GM19395 (cell line): ENCODE results near the gene NLGN4X.

Experiments
- ATAC-seq: cut with Tn5 transposase; IDR thresholded peaks from one replicate; pipeline ENCODE4 v1.9.1; 2021; ENCODE audit warnings: mild to moderate bottlenecking, moderate library complexity; ENCODE audit not compliant: unreplicated experiment

NLGN4X gene

DNA sequence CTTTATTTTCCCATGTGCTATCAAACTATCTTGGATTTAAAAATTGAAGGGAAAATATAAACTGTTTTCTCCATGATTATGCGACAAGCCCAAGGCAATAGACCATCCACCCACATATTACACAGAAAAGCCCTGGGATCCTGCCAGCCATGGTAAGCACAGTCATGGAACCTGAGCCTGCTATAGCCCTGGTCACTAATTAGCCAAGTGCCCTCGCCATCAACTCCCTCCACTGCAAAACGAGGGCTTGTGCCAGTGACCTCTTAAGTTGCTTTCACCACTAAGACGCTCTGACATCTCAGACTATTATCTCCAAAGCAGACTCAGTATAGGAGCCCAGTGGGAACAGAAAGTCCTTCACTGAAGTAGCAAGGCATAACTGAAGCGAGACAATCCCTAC is 69.2 kb downstream of the NLGN4X start:
- ATAC-seq, result no peak

DNA sequence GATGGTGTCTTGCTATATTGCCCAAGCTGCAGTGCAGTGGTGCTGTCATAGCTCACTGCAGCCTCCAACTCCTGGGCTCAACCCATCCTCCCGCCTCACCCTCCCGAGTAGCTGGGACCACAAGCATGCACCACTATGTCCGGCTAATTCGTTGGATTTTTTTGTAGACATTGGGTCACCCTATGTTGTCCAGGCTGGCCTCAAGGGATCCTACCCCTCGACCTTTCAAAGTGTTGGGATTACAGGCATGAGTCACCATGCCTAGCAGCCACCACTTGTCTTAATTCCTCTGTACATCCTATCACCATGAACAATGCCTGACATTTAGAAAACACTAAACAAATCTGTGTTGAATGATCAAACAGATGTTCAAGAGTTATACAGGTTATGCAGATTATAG is 76.7 kb downstream of the NLGN4X start:
- no peak for ATAC-seq

DNA sequence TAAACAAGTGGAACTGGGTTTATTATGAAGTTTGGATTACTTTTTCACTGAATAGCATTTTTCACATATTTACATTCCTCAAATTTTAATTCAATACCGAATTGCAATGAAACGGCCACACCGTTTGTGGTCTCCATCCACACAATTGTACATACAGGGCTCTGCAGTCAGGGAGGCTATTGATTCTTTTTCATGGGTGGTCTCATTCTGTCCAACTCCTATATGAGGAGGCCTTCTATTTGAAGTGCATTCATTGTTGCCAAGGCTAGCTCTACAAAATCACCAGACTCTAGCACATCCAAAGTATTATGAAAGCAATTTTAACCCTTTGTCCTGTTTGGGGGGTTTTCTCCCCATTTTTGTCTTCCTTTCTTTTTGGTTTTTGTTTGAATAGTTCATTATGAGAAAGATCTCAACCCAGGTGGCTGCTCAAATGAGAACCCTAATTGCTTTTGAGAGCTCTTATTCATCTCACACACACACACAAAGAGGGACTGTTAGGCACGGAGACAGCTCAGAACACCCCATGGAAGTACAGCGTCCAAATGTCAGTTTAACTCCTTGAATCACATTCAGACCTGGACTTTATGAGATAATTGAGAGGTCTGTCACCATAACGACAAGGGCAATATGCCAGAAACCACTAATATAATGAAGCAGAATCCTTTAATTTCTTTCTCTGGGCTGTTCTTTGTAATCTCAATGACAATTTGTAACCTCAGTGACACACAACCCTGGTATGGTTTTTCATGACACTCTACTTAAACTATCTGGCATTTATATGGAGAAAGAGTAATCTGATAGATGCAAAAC is 79.4 kb downstream of the NLGN4X start:
- ATAC-seq, result no peak

DNA sequence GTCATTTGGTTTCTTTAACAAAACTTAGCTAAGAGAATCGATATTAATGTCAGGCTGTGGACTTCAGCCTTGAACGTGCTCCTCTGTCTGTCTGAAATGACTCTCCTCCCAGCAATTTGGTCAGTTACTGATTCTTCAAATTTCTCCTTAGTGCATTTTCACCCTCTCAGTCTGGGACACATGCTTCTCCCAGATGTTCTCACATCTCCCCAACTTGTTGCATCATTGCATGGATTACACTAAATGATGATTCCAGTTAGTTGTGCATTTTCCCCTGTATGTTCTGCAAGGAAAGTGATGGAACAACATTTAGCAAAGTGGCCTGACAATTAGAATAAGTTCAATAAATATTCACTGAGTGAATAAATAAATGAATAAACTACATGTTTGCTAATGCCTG is 94.4 kb downstream of the NLGN4X start:
- no peak for ATAC-seq

GRCh38 chrX:6132970-6133369 is 95.7 kb downstream of the NLGN4X start:
- no peak for ATAC-seq

DNA sequence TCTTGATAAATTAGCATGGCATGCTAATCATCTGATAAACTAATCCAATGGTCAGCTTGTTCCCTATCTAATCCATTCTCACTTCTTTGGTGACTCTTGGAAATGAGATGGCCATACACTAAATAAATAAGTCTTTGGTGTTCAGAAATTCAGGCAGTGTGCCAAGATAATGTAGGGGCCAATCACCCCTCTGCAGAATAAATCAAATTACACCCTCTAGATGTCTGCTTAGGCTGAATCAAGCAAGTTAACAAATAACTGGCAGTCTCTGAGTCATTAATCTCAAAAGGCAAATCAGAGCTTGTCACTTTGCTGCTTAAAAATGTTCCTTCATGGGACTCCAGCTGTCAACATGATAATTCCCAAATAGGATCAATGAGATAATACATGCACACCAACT is 97.4 kb downstream of the NLGN4X start:
- ATAC-seq, result no peak

GRCh38 chrX:6129195-6129594 is 99.5 kb downstream of the NLGN4X start:
- no peak for ATAC-seq

DNA sequence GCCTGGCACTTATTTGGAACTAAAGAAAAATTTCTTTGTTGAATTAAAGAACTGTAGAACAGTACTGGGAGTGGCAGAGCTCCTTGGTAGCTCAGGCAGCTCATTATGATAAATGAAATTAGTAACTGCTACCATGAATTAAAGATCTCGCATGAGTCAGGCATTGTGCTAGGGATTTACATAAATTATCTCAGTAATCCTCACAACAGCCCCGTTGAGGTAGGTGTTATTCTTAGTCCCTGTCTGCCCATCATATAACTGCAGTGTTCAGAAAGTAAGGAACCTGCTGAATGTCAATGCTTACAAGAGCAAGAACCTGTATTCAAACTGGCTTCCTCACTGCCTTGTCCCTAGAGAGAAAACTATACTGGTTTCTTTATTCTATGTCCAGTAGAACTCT is 108.3 kb downstream of the NLGN4X start:
- ATAC-seq, result no peak

DNA sequence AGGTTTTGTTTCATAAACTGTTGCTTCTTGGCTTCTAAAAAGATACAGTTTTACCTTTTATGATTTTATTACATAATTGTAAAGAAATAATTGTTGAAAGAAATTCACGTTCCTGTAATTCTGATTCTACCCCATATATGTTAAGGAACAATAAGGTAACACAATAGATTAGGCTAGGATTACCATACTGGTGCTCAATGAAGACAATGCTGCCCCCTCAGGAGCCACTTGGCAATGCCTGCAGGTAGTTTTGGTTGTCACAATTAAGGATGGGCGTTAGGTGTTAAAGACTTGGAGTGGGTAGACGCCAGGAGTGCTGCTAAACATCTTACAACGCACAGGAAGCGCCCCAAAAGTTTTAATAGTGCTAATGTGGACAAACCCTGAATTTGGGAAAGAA is 133.2 kb downstream of the NLGN4X start:
- ATAC-seq, result peak; percentile 63

DNA sequence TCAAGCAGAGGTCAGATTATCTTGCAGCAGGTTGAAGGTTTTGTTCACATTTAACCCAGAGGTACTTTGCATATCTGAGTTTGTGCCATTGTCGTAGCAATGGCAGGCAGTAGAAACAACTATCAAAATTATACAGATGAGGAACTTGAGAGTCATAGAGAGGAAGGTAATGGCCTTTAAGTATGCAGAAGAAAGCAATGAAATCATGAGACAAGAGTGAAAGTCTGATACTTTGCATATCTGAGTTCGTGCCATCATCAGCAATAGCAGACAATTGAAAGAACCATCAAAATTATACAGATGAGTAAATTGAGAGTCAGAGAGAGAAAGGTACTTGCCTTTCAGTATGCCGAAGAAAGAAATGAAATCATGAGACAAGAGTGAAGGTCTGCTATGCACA is 154.1 kb downstream of the NLGN4X start:
- no peak for ATAC-seq

DNA sequence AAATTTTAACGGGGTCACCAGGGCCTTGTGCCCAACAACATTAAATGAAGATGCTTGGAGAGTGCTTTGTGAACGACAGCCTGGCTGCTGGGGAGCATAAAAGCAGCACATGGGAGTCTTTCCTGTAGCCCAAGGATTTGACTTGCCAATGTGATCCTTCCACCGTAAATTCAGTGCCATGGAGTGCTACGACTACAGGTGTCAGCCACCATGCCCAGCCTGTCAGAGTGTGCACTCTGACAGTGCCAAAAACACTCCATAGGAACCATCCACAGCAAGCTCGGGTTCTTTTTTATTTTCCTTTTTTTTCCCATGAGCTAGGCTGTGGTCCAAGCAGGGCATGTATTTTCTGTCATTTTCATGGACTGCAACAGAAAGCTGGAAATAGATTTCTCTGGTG is 156.9 kb downstream of the NLGN4X start:
- no peak for ATAC-seq

GRCh38 chrX:6067600-6067999 is 161.1 kb downstream of the NLGN4X start:
- no peak for ATAC-seq

GRCh38 chrX:6053141-6053540 is 175.5 kb downstream of the NLGN4X start:
- ATAC-seq, result no peak

GRCh38 chrX:6052111-6052745 is 176.4 kb downstream of the NLGN4X start:
- no peak for ATAC-seq

DNA sequence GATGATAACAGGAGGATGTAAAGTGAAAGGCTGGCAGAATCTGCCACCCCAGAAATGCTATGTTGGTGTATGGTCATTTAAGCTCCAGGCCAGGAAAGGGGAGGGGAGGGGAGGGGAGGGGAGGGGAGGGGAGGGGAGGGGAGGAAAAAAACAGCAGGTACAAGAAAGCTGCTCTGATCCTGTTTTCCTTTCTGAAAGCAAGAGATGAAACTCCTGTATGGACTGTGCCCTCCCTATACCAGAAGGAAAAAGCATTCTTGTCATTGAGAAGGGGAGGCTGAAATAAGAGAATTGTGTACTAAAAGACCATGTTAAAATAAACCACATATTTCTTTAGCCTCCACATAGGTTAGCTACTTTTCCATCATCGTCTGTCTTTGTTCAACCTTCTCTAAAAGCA is 179.5 kb downstream of the NLGN4X start:
- no peak for ATAC-seq

DNA sequence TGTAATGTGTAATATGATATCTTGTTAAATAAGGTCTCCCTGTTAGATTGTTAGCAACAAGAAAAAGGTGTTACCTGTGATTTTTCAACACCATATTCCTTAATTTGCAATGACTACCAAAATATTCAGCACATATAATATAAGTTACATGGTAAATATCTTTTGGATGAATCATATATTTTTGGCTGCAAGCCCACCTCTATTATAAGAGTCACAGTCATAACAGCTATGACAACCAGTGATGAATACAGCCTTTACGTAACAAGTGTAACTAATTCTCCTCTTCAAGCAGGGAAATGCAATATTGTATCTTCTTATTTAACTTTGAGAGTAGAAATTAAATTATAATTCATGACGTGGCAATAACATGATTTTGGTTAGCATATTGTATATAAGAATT is 187.0 kb downstream of the NLGN4X start:
- no peak for ATAC-seq

- ATAC-seq, result no peak
Measured at GRCh38 chrX:6029014-6029413, 199.7 kb downstream of the NLGN4X start.

- no peak for ATAC-seq
Measured at GRCh38 chrX:6026980-6027379, 201.7 kb downstream of the NLGN4X start.

- ATAC-seq, result no peak
Measured at GRCh38 chrX:6026429-6026828, 202.2 kb downstream of the NLGN4X start.

- ATAC-seq, result no peak
Measured at GRCh38 chrX:6024204-6024603, 204.5 kb downstream of the NLGN4X start.

DNA sequence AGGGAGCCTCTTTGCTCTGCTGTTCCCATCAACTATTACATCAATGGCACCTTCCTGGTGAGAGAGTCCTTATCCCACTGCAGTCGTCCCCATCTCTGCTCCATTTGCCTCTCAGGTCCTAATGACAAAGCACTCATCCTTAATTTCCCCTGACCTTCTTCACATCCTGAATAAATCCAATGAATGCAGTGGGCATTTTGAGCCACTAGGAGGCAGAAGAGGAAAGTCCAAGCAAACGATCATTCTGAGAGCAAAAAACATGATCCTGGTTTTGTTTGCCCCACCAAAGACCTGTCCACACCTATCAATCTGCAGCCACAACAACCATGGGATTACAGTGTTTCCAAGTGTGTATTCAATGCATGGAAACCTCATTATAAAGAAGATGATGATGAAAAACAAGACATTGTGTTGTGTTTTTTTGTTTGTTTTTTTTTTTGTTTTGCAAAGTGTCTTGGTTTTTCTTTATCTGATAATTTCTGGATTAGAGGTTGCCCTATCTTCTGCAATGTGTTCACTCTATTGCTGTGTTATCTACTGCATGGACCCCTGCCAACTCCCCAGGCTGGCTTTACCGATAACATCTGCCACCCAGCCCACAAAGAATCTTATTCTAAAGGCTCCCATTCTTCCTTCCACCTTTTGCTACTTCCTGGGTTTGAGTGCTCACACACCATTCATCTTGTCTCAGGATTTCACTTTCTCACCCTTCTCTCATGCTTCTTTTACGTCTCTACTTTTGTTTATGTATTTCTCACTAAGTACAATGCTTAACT is 207.2 kb downstream of the NLGN4X start:
- ATAC-seq, result peak; percentile 83

GRCh38 chrX:6019076-6019475 is 209.6 kb downstream of the NLGN4X start:
- no peak for ATAC-seq
